GM12874 (cell line): ENCODE data around the gene MYH4.

Source experiments
- CTCF ChIP-seq: IDR thresholded peaks from 2 replicates; pipeline ENCODE4 v1.5.1; 2011; ENCODE audit warnings: low read depth, mild to moderate bottlenecking, control low read depth, low read length, moderate library complexity; ENCODE audit not compliant: insufficient read depth

The MYH4 gene

GRCh38 chr17:10492004-10492403 is 22.6 kb upstream of the MYH4 start:
- no peak for TF ChIP-seq CTCF

GRCh38 chr17:10482252-10482651 is 12.9 kb upstream of the MYH4 start:
- TF ChIP-seq CTCF: no peak

GRCh38 chr17:10477701-10478100 is 8.3 kb upstream of the MYH4 start:
- TF ChIP-seq CTCF: no peak

GRCh38 chr17:10474536-10474935 is 5.2 kb upstream of the MYH4 start:
- no peak for TF ChIP-seq CTCF

- TF ChIP-seq CTCF: no peak
These were observed 2.5 kb upstream of the MYH4 start for GRCh38 chr17:10471858-10472257.

GRCh38 chr17:10463402-10463801 is 6.0 kb downstream of the MYH4 start:
- no peak for TF ChIP-seq CTCF

- no peak for TF ChIP-seq CTCF
These were observed 9.3 kb downstream of the MYH4 start for GRCh38 chr17:10460062-10460461.

GRCh38 chr17:10458701-10459100 is 10.7 kb downstream of the MYH4 start:
- no peak for TF ChIP-seq CTCF
